OCI-LY7 (cell line): Measurements from ENCODE around the gene KLF16.

Source experiments
- EZH2phosphoT487 ChIP-seq: fragments of 200-600 bp; sonication (generic); IDR thresholded peaks from 2 replicates; pipeline ENCODE4 v1.6.1; 2018; ENCODE audit warnings: low read depth, borderline replicate concordance, mild to moderate bottlenecking, mixed run types, antibody characterized with exemption, low read length, moderate library complexity, mixed read lengths
- TF ChIP-seq, protein P1 (sequence below): fragments of 200-600 bp; sonication (generic); conservative IDR thresholded peaks from 2 replicates; pipeline ENCODE4 v1.5.1; 2014; ENCODE audit warnings: mild to moderate bottlenecking, antibody characterized with exemption, low read length, moderate library complexity, mixed read lengths

DNA sequence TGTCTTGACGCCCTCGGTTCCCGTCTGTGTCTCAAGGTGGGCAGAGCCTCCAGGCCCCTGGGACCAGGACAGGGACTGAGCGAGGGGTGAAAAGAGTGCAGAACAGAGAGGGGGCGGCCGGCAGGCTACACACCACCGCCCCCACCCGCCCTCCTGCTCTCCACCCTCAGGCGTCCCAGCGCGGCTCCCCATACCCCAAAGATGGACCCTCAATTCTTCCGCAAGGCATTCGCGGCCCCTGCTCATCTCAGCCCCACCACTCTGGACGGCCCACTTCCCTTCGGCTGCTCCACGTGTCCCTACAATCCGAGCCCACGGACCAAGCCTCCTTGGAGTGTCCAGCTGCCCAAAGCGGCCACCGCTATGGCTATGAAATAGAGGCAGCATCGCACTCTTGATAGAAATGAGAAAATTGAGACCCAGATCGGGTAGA, 1.8 kb downstream of the KLF16 start:
- TF ChIP-seq, protein P1, sequence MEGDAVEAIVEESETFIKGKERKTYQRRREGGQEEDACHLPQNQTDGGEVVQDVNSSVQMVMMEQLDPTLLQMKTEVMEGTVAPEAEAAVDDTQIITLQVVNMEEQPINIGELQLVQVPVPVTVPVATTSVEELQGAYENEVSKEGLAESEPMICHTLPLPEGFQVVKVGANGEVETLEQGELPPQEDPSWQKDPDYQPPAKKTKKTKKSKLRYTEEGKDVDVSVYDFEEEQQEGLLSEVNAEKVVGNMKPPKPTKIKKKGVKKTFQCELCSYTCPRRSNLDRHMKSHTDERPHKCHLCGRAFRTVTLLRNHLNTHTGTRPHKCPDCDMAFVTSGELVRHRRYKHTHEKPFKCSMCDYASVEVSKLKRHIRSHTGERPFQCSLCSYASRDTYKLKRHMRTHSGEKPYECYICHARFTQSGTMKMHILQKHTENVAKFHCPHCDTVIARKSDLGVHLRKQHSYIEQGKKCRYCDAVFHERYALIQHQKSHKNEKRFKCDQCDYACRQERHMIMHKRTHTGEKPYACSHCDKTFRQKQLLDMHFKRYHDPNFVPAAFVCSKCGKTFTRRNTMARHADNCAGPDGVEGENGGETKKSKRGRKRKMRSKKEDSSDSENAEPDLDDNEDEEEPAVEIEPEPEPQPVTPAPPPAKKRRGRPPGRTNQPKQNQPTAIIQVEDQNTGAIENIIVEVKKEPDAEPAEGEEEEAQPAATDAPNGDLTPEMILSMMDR, result no peak
- no peak for TF ChIP-seq EZH2phosphoT487
